Adrenal gland (tissue), 12 donors: ENCODE data around the gene PRDM8. TPM values are rescaled to one million over a fixed set of nuclear protein-coding genes. Genes with fewer than 3 reads are reported as not detected.

ENCODE experiments used
- DNase-seq, 7 donors: peaks; one replicate each; pipeline ENCODE4 v3.0.0-alpha.2; 2019 to 2020
- H3K27ac ChIP-seq, 5 donors: fragments of 200-600 bp; sonication (generic) in 4 of 5; 1 replicate in 3 of 5; 2 replicates in 2 of 5; pipeline versions ENCODE4 v1.5.1 to v1.8.0; 2016 to 2020; ENCODE audit warnings: mild to moderate bottlenecking in 1 of 5
- H3K27me3 ChIP-seq: fragments of 200-600 bp; 2 replicates; pipeline ENCODE4 v1.8.0; 2021
- H3K36me3 ChIP-seq, 2 donors: fragments of 200-600 bp; replicated peaks in 1 of 2; 1 replicate in 1 of 2; 2 replicates in 1 of 2; pipeline versions ENCODE4 v1.5.1 to v1.8.0; 2018 to 2022
- H3K4me1 ChIP-seq, 2 donors: fragments of 200-600 bp; replicated peaks in 1 of 2; 1 replicate in 1 of 2; 2 replicates in 1 of 2; pipeline versions ENCODE4 v1.5.1 to v1.8.0; 2018 to 2021
- H3K4me3 ChIP-seq, 4 donors: fragments of 200-600 bp; sonication (generic) in 3 of 4; one replicate each; pipeline ENCODE4 v1.5.1; 2016 to 2018
- H3K9me3 ChIP-seq, 3 donors: fragments of 200-600 bp; sonication (generic) in 1 of 3; replicated peaks in 1 of 3; 1 replicate in 2 of 3; 2 replicates in 1 of 3; pipeline versions ENCODE4 v1.5.1 to v1.8.0; 2016 to 2021
- CTCF ChIP-seq, 6 experiments: fragments of 450-650 bp in 4 of 6; fragments of 200-600 bp in 2 of 6; sonication (generic) in 1 of 6; IDR thresholded peaks; 1 replicate in 5 of 6; 2 replicates in 1 of 6; pipeline versions ENCODE4 v1.5.1 to v1.8.0; 2016 to 2021; ENCODE audit warnings: antibody characterized with exemption in 6 of 6, mild to moderate bottlenecking in 2 of 6, moderate library complexity in 1 of 6
- POLR2A ChIP-seq, 2 donors: fragments of 450-650 bp; IDR thresholded peaks; one replicate each; pipeline ENCODE4 v1.6.1; 2017; ENCODE audit warnings: antibody characterized with exemption in 2 of 2, mild to moderate bottlenecking in 2 of 2, moderate library complexity in 1 of 2
- WGBS, 4 donors: extraction: QIAGEN DNeasy Blood & Tissue Kit in 2 of 4; methylation state at CpG; one replicate each; pipeline versions ENCODE4 v1.1.5 to v1.1.7; 2013 to 2017; 5-methylcytosine and 5-hydroxymethylcytosine counted together
- intact Hi-C, 2 donors: fragments of 100-400 bp; cut with DNase I; formaldehyde crosslinking; loops; one replicate each; pipeline versions ENCODE4 v1.14.1 to v1.15.0; 2022 to 2023
- polyA plus RNA-seq, 3 donors: library from polyadenylated mRNA; stranded (reverse); fragments of 200-250 nt in 2 of 3; fragments of 350-450 nt in 1 of 3; fragmentation: Illumina TruSeq in 1 of 3; extraction: RNeasy Lipid Tissue Mini Kit (QIAGEN cat#74804) in 1 of 3; gene quantifications; one replicate each; pipeline ENCODE4 v1.2.3, GENCODE V29; 2013 to 2014
- total RNA-seq, 9 donors: library from RNA; depleted of rRNA in 4 of 9; stranded (reverse); fragments of >200 nt in 4 of 9; fragments of 120-200 nt in 1 of 9; fragmentation: NEBNext Ultra II Directional in 1 of 9; extraction: Animal tissue kit (Norgen Biotek cat#: 25700) in 1 of 9; gene quantifications; one replicate each; pipeline versions ENCODE4 v1.1.0 to v1.2.4, GENCODE V29; 2013 to 2023
- donor health status: healthy with polysubstance abuse.
- donor health status: Bipolar disorder and iron deficiency.
- donor health status: DM: yes; HTN: yes; CAD: no.
- donor health status: DM: no; HTN: no; CAD: no.
- donor health status: DM: no; HTN: no; CAD: no.
- donor health status: DM: yes; HTN: yes; CAD: no.

The PRDM8 gene
- total and polyA plus RNA-seq, 12 donors = 0.36 to 5.0 (median 1.6) TPM

DNA sequence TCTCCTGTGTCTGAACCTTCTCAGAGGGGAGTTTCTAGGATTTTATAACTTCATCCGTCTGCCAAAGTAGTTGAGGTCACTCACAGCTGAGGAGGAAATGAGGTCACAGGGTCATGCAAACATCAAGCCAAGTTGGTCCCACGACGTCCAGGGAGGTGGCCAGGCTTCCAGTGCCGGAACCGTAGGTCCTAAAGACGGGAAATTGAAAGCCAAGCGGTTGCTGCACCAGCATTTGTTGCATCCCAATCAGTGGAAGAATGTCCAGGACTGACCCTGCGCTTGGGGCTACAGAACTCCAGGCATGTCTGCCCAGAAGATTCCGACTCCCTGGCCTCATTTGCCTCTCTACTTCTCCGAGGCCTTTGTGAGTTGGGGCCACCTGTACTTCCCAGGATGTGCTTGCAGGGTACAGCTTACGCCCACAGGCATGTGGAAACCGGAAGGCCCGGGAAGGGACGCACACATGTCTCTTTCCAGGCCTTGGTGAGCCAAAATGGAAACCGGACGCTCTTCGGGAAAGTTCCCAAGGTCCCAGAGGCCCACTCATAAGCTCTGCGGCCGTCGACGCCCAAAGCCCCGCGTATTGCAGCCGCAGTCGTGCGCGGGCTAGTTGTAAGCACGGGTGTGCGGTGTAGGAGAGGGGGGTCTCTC is 9.3 kb downstream of the PRDM8 start:
- WGBS, 4 donors = 39 to 69% (median 49%) methylated on average over 12 to 29 of the region's 29 CpGs
- H3K4me1 ChIP-seq = no peaks in the 10 kb centered on the region
- H3K36me3 ChIP-seq = no peaks in the 10 kb centered on the region
- H3K4me3 ChIP-seq = no peak overlapping the region
- no peak for DNase-seq
- H3K27ac ChIP-seq = no peak overlapping the region
- H3K27me3 ChIP-seq = peaks cover 20% of the 10 kb centered on the region
- intact Hi-C loops = no loop called here
- H3K9me3 ChIP-seq = no peaks in the 10 kb centered on the region
- TF ChIP-seq POLR2A (IDR thresholded peaks at IDR 0.05) (no peak), CTCF (IDR thresholded peaks at IDR 0.05) (no peak)

GRCh38 chr4:80207172-80207583 is 9.9 kb downstream of the PRDM8 start:
- H3K9me3 ChIP-seq = no peaks in the 10 kb centered on the region
- DNase-seq = no peak
- H3K4me3 ChIP-seq = no peak overlapping the region
- intact Hi-C loops = no loop called here
- TF ChIP-seq POLR2A (IDR thresholded peaks at IDR 0.05) (no peak), CTCF (IDR thresholded peaks at IDR 0.05) (no peak)
- H3K27me3 ChIP-seq = peaks cover 20% of the 10 kb centered on the region
- 18 to 41% (median 22%) methylated on average over 3 to 27 of the region's 27 CpGs for WGBS, 4 donors
- no peaks in the 10 kb centered on the region for H3K4me1 ChIP-seq
- no peaks in the 10 kb centered on the region for H3K36me3 ChIP-seq
- H3K27ac ChIP-seq = no peak overlapping the region

GRCh38 chr4:80207664-80208063 is 10.4 kb downstream of the PRDM8 start:
- no peaks in the 10 kb centered on the region for H3K4me1 ChIP-seq
- TF ChIP-seq CTCF (IDR thresholded peaks at IDR 0.05) = no peak
- TF ChIP-seq POLR2A (IDR thresholded peaks at IDR 0.05) = no peak
- H3K4me3 ChIP-seq = no peak overlapping the region
- DNase-seq = no peak
- H3K27me3 ChIP-seq = peaks cover 20% of the 10 kb centered on the region
- H3K9me3 ChIP-seq = no peaks in the 10 kb centered on the region
- H3K27ac ChIP-seq = no peak overlapping the region
- intact Hi-C loops = no loop called here
- H3K36me3 ChIP-seq = no peaks in the 10 kb centered on the region
- WGBS, 4 donors = 60 to 68% (median 64%) methylated on average over 10 of the region's 10 CpGs

DNA sequence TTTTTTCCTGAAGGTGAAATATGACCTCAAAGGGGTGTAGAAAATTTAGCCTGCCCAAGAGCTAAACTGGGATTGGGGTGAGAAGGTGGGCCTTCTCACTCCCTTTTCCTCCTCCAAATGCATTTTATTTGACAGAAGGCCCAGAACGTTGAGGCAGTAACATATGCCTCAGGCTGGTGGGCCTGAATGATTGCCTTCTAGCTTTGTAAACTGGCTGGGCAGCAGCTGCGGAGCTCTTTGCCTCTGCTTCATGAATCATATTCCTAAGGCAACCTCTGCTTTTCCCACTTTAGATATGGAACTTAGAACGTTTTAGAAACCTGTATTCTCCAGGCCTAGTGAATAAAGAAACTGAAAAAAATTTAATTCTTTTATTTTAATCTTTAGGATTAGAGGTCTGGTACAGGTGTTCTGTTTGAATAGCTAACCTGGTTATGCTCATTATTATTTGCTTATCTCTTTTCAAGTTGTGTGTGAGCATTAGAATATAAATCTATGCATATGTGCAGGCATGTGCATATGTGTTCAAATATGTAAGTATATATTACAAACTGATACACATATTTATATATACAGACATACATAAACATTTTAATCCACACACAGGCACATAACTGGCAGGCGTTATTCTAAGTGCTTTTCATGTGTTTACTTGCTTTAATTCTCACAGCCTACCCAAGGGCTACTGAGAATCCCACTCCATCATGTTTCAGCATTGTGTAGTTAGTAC is 11.5 kb downstream of the PRDM8 start:
- TF ChIP-seq POLR2A (IDR thresholded peaks at IDR 0.05) = no peak
- TF ChIP-seq CTCF (IDR thresholded peaks at IDR 0.05) = no peak
- Histone ChIP-seq H3K27ac (no peak overlapping the region), H3K4me3 (no peak overlapping the region), H3K4me1 (no peaks in the 10 kb centered on the region), H3K9me3 (no peaks in the 10 kb centered on the region), H3K27me3 (peaks cover 20% of the 10 kb centered on the region), H3K36me3 (no peaks in the 10 kb centered on the region)
- 65 to 79% (median 70%) methylated on average over 4 of the region's 4 CpGs for WGBS, 4 donors
- DNase-seq = no peak
- intact Hi-C loops = no loop called here
